ENCODE data around the gene GMCL1.

The GMCL1 gene

DNA sequence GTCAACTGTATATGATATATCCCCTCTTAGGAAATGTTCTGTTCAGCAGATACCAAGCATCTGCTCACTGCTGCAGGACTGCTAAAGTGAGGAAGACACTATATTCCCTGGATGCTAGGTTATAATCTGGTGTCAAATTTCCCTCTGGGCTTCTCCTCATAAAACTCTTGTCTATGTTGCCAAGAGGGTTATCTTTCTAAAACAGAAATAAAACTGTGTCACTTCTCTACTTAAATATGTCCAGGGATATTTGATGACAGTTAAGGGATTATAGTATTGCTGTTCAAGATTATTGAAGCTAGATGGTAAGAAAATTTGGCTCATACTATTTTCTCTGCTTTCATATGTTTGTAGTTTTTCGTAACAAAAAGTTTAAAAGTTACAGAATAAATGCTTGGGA is 33.8 kb downstream of the GMCL1 start:
- TF ChIP-seq ZFX (IDR thresholded peaks at IDR 0.05; ENCODE audit: borderline replicate concordance) = no peak
- TF ChIP-seq, protein P1, sequence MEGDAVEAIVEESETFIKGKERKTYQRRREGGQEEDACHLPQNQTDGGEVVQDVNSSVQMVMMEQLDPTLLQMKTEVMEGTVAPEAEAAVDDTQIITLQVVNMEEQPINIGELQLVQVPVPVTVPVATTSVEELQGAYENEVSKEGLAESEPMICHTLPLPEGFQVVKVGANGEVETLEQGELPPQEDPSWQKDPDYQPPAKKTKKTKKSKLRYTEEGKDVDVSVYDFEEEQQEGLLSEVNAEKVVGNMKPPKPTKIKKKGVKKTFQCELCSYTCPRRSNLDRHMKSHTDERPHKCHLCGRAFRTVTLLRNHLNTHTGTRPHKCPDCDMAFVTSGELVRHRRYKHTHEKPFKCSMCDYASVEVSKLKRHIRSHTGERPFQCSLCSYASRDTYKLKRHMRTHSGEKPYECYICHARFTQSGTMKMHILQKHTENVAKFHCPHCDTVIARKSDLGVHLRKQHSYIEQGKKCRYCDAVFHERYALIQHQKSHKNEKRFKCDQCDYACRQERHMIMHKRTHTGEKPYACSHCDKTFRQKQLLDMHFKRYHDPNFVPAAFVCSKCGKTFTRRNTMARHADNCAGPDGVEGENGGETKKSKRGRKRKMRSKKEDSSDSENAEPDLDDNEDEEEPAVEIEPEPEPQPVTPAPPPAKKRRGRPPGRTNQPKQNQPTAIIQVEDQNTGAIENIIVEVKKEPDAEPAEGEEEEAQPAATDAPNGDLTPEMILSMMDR (IDR thresholded peaks at IDR 0.05) = no peak
- no peak overlapping the region for H3K27ac ChIP-seq

DNA sequence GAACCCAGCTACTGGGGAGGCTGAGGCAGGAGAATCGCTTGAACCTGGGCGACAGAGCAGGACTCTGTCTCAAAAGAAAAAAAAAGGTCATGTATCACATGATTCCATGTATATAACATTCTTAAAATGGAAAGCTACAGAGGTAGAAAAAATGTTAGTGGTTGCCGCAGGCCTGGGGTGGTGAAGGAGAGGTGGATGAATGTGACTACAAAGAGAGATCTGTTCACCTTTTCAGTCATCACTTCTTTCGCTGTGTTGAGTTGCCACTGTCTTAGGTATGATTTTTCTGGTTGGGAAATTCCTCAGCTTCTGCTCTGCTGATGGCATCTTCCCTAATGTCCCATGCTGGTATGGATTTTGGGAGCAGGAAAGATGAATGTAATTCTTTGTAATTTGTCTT is 59.0 kb downstream of the GMCL1 start:
- TF ChIP-seq, protein P1 (IDR thresholded peaks at IDR 0.05) = no peak
- no peak for TF ChIP-seq ZFX (IDR thresholded peaks at IDR 0.05; ENCODE audit: borderline replicate concordance)
- H3K27ac ChIP-seq = no peak overlapping the region

DNA sequence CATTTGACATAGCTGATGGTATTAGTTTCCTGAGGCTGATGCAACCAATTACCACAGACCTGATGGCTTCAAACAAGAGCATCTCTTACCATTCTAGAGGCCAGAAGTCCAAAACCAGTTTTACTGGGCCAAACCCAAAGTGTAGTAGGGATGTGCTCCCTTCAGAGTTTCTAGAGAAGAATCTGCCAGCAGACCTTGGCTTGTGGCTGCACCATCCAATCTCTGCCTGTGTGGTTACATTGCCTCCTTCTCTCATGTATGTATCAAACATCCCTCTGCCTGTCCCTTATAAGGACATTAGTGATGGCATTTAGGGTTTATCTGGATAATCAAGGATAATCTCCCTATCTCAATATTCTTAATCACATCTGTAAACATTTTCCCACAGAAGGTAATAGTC is 59.8 kb downstream of the GMCL1 start:
- H3K27ac ChIP-seq = no peak overlapping the region
- no peak for TF ChIP-seq ZFX (IDR thresholded peaks at IDR 0.05; ENCODE audit: borderline replicate concordance)
- TF ChIP-seq, protein P1 (IDR thresholded peaks at IDR 0.05) = no peak

DNA sequence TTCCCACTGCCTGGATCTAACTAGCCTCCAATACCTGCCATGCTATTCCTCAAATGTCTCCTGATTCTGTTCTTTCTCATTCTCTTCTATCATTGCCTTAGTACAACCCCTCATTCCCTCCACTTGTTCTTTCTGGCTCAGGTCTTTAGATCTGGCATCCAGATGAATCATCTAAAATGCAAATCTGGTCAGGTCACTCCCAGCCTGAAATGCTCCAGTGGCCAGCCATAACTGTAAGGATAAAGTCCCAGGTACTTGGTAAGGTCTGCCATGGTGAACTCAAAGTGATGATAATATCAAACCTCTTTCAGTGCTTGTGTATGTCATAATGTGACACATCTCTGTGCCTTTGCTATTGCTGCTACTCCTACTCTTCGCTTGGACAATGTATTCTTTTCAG is 61.4 kb downstream of the GMCL1 start:
- no peak for TF ChIP-seq ZFX (IDR thresholded peaks at IDR 0.05; ENCODE audit: borderline replicate concordance)
- TF ChIP-seq, protein P1 (IDR thresholded peaks at IDR 0.05) = no peak

DNA sequence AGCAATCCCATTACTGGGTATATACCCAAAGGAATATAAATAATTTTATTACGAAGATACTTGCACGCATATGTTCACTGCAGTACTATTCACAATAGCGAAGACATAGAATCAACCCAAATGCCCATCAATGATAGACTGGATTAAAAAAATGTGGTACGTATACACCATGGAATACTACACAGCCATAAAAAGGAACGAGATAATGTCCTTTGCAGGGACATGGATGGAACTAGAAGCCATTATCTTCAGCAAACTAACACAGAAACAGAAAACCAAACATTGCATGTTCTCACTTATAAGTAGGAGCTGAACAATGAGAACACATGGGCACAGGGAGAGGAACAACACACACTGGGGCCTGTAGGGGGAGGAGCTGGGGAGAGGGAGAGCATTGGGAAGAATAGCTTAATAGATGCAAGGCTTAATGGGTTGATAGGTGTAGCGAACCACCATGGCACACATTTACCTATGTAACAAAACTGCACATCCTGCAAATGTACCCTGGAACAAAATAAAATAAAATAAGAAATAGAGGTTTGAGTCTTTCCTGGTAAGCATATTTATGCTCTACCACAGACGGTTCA is 63.5 kb downstream of the GMCL1 start:
- H3K27ac ChIP-seq = peak overlapping the region; percentile 60

More for the DNA sequence above, 61.4 kb downstream of the GMCL1 start:
- H3K27ac ChIP-seq = no peak overlapping the region

DNA sequence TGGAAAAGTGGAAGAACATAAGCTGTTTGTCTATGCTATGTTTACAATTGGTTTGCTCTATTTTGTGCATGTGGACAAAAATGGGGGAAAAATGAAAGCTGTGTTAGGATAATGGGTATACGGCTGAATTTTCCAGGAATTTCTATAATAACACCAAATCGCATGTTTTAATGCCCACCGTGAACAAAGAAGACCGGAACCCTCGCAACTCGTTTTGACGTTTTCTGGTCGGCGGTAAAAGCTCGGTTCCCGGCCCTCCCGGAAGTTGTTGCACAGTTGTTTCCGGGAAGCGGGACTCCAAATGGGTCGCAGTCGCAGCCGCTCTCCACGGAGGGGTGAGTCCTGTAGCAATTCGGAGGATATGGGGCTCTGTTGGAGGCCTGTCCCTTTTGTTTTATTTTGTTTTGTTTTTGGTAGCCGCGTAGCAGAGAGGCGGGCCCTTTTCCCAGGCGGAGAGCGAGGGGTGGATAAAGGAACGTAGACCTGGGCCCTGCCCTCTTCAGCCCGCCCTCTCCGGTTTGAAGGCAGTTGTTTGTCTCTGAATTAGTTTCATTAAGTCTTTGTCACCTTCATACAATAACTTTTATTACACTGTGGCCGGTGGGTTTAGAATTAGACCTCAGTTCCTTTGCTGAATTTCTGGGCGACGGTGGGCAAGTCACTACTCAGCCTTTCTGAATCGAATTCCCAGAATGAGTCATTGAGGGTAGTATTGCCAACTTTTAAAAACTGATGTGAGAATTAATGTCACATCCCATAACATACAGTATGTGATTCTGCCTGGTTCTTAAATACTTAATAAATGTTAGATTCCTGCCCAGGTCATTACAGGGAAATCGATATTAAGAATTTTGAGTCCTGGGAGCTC is 64.5 kb downstream of the GMCL1 start, which contains the start of gene SNRNP27:
TSS of gene SNRNP27 (plus strand) at position 273 of the 868 bp plus-strand sequence. CDS start at position 302, 29 bp downstream.
- peak within 1 kb of the TSS; percentile 60 for H3K27ac ChIP-seq
- no peak for TF ChIP-seq ZFX (IDR thresholded peaks at IDR 0.05; ENCODE audit: borderline replicate concordance)
- TF ChIP-seq, protein P1 (IDR thresholded peaks at IDR 0.05) = no peak

DNA sequence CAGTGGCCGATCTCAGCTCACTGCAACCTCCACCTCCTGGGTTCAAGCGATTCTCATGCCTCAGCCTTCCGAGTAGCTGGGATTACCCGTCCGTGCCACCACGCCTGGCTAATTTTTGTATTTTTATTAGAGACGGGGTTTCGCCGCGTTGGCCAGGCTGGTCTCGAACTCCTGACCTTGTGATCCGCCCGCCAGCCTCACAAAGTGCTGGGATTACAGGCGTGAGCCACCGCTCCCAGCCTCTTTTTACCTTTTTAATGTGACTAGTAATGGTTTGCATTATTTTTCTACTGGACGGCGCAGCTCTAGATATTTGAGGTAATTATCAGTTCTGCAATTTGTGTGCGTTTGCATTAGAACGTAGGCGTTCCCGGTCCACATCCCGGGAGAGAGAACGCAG is 65.3 kb downstream of the GMCL1 start:
- H3K27ac ChIP-seq = peak overlapping the region; percentile 60; the same call in 1 of the 2 replicates

DNA sequence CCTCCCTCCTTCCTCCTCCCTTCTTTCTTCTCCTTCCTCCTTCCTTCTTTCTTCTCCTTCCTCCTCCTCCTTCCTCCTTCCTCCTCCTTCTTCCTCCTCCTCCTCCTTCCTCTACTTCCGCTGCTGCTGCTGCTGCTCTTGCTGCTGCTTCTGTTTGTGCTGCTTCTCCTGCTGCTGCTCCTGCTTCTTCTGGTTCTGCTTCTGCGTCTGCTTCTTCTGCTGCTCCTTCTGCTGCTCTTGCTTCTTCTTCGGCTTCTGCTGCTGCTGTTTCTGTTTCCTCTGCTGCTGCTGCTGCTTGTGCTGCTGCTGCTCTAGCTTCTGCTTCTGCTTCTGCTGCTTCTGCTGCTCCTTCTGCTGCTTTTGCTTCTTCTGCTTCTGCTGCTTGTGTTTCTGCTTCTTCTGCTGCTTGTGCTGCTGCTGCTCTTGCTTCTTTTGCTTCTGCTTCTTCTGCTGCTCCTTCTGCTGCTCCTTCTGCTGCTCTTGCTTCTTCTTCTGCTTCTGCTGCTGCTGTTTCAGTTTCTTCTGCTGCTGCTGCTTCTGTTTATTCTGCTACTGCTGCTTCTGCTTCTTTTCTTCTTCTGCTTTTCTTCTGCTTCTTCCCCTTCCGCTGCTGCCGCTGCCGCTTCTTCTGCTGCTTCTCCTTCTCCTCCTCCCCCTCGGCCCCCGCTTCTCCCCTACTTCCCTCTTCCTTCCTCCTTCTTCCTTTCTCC is 72.9 kb downstream of the GMCL1 start:
- TF ChIP-seq, protein P1 (IDR thresholded peaks at IDR 0.05) = no peak
- TF ChIP-seq ZFX (IDR thresholded peaks at IDR 0.05; ENCODE audit: borderline replicate concordance) = no peak

More for the DNA sequence above, 72.9 kb downstream of the GMCL1 start:
- H3K27ac ChIP-seq = no peak overlapping the region
